Measurements from ENCODE around the gene CFL1. TPM values are rescaled to one million over a fixed set of nuclear protein-coding genes. Genes with fewer than 3 reads are reported as not detected.
A peak's percentile ranks its signal among the peaks of the same experiment; 100 is the strongest.
"Not testable (repeated sequence)": the region's sequence is repeated elsewhere in the genome, so short reads cannot be mapped to it uniquely, and the experiment has no call there.

The CFL1 gene
- total RNA-seq, 3 donors from 2014 or later: 944 to 1,135 (median 977) TPM

GRCh38 chr11:65851811-65852507 lies 6.0 kb downstream of the CFL1 start:
- DNase-seq (no peak), ATAC-seq (no peak)
- peaks cover 32% of the 10 kb centered on the region for H3K4me1 Mint-ChIP-seq (ENCODE audit: low read depth)
- H3K36me3 Mint-ChIP-seq (ENCODE audit: insufficient read depth): peaks cover 40% of the 10 kb centered on the region
- no peak overlapping the region for H3K4me3 Mint-ChIP-seq
- H3K9me3 Mint-ChIP-seq: no peaks in the 10 kb centered on the region
- H3K27me3 Mint-ChIP-seq (ENCODE audit: low read depth): no peaks in the 10 kb centered on the region

GRCh38 chr11:65851083-65851579 lies 6.8 kb downstream of the CFL1 start:
- Mint-ChIP-seq H3K4me1 (ENCODE audit: low read depth) (peaks cover 24% of the 10 kb centered on the region), H3K9me3 (no peaks in the 10 kb centered on the region), H3K27me3 (ENCODE audit: low read depth) (no peaks in the 10 kb centered on the region), H3K36me3 (ENCODE audit: insufficient read depth) (peaks cover 33% of the 10 kb centered on the region), H3K4me3 (no peak overlapping the region)
- ATAC-seq (peak; percentile 10 to 25), DNase-seq (no peak)

GRCh38 chr11:65850217-65851082 lies 7.5 kb downstream of the CFL1 start:
- peaks cover 18% of the 10 kb centered on the region for H3K4me1 Mint-ChIP-seq (ENCODE audit: low read depth)
- no peak overlapping the region for H3K4me3 Mint-ChIP-seq
- ATAC-seq: no peak
- H3K27me3 Mint-ChIP-seq (ENCODE audit: low read depth): no peaks in the 10 kb centered on the region
- no peaks in the 10 kb centered on the region for H3K9me3 Mint-ChIP-seq
- H3K36me3 Mint-ChIP-seq (ENCODE audit: insufficient read depth): peaks cover 26% of the 10 kb centered on the region
- DNase-seq: no peak

- no peaks in the 10 kb centered on the region for H3K27me3 Mint-ChIP-seq (ENCODE audit: low read depth)
- H3K4me3 Mint-ChIP-seq: no peak overlapping the region
- ATAC-seq (no peak), DNase-seq (no peak)
- H3K36me3 Mint-ChIP-seq (ENCODE audit: insufficient read depth): peaks cover 22% of the 10 kb centered on the region
- peaks cover 14% of the 10 kb centered on the region for H3K4me1 Mint-ChIP-seq (ENCODE audit: low read depth)
- no peaks in the 10 kb centered on the region for H3K9me3 Mint-ChIP-seq
Measured at GRCh38 chr11:65849771-65850216, 8.2 kb downstream of the CFL1 start.

GRCh38 chr11:65849366-65849765 lies 8.6 kb downstream of the CFL1 start:
- Mint-ChIP-seq H3K36me3 (ENCODE audit: insufficient read depth) (peaks cover 18% of the 10 kb centered on the region), H3K9me3 (no peaks in the 10 kb centered on the region), H3K27me3 (ENCODE audit: low read depth) (no peaks in the 10 kb centered on the region), H3K4me3 (no peak overlapping the region), H3K4me1 (ENCODE audit: low read depth) (peaks cover 9% of the 10 kb centered on the region)
- ATAC-seq: no peak
- no peak for DNase-seq

- not testable (repeated sequence) for H3K4me3 Mint-ChIP-seq; ATAC-seq; H3K9me3 Mint-ChIP-seq; H3K27me3 Mint-ChIP-seq (ENCODE audit: low read depth); DNase-seq; H3K4me1 Mint-ChIP-seq (ENCODE audit: low read depth)
- H3K36me3 Mint-ChIP-seq (ENCODE audit: insufficient read depth): peaks cover 13% of the 10 kb centered on the region
Measured at GRCh38 chr11:65848693-65849092, 9.3 kb downstream of the CFL1 start.

- no peak for ATAC-seq
- Mint-ChIP-seq H3K4me3 (no peak overlapping the region), H3K36me3 (ENCODE audit: insufficient read depth) (peaks cover 10% of the 10 kb centered on the region), H3K27me3 (ENCODE audit: low read depth) (no peaks in the 10 kb centered on the region), H3K9me3 (no peaks in the 10 kb centered on the region), H3K4me1 (ENCODE audit: low read depth) (no peaks in the 10 kb centered on the region)
- no peak for DNase-seq
Measured at GRCh38 chr11:65847746-65848145, 10.2 kb downstream of the CFL1 start.

- no peaks in the 10 kb centered on the region for H3K36me3 Mint-ChIP-seq (ENCODE audit: insufficient read depth)
- no peak overlapping the region for H3K4me3 Mint-ChIP-seq
- H3K9me3 Mint-ChIP-seq: no peaks in the 10 kb centered on the region
- no peak for ATAC-seq
- no peaks in the 10 kb centered on the region for H3K4me1 Mint-ChIP-seq (ENCODE audit: low read depth)
- H3K27me3 Mint-ChIP-seq (ENCODE audit: low read depth): no peaks in the 10 kb centered on the region
- no peak for DNase-seq
Measured at GRCh38 chr11:65844231-65844872, 13.6 kb downstream of the CFL1 start.

GRCh38 chr11:65843811-65844210 lies 14.2 kb downstream of the CFL1 start:
- Mint-ChIP-seq H3K9me3 (no peaks in the 10 kb centered on the region), H3K4me3 (no peak overlapping the region), H3K27me3 (ENCODE audit: low read depth) (no peaks in the 10 kb centered on the region), H3K4me1 (ENCODE audit: low read depth) (no peaks in the 10 kb centered on the region), H3K36me3 (ENCODE audit: insufficient read depth) (no peaks in the 10 kb centered on the region)
- ATAC-seq (no peak), DNase-seq (no peak)

- Mint-ChIP-seq H3K9me3 (no peaks in the 10 kb centered on the region), H3K27me3 (ENCODE audit: low read depth) (no peaks in the 10 kb centered on the region), H3K4me3 (no peak overlapping the region), H3K4me1 (ENCODE audit: low read depth) (no peaks in the 10 kb centered on the region), H3K36me3 (ENCODE audit: insufficient read depth) (no peaks in the 10 kb centered on the region)
- ATAC-seq: no peak
- DNase-seq: no peak
Measured at GRCh38 chr11:65842144-65842543, 15.8 kb downstream of the CFL1 start.

- ATAC-seq (no peak), DNase-seq (no peak)
- H3K4me3 Mint-ChIP-seq: no peak overlapping the region
- H3K4me1 Mint-ChIP-seq (ENCODE audit: low read depth): peaks cover 18% of the 10 kb centered on the region
- H3K27me3 Mint-ChIP-seq (ENCODE audit: low read depth): no peaks in the 10 kb centered on the region
- H3K9me3 Mint-ChIP-seq: no peaks in the 10 kb centered on the region
- no peaks in the 10 kb centered on the region for H3K36me3 Mint-ChIP-seq (ENCODE audit: insufficient read depth)
Measured at GRCh38 chr11:65834202-65834601, 23.8 kb downstream of the CFL1 start.

- H3K36me3 Mint-ChIP-seq (ENCODE audit: insufficient read depth): no peaks in the 10 kb centered on the region
- no peaks in the 10 kb centered on the region for H3K9me3 Mint-ChIP-seq
- peaks cover 18% of the 10 kb centered on the region for H3K4me1 Mint-ChIP-seq (ENCODE audit: low read depth)
- H3K27me3 Mint-ChIP-seq (ENCODE audit: low read depth): no peaks in the 10 kb centered on the region
- DNase-seq (peak; percentile 95), ATAC-seq (peak; percentile 99 to 100)
- no peak within 1 kb of the TSS for H3K4me3 Mint-ChIP-seq
Measured at GRCh38 chr11:65833297-65834030, 24.5 kb downstream of the CFL1 start, which contains the start of gene SNX32. TSS of gene SNX32 (plus strand) at chr11:65833963. CDS start at chr11:65834066, 103 bp downstream.

- ATAC-seq; H3K9me3 Mint-ChIP-seq; H3K27me3 Mint-ChIP-seq (ENCODE audit: low read depth); H3K36me3 Mint-ChIP-seq (ENCODE audit: insufficient read depth); DNase-seq: not testable (repeated sequence)
- peaks cover 18% of the 10 kb centered on the region for H3K4me1 Mint-ChIP-seq (ENCODE audit: low read depth)
- peak overlapping the region; percentile 37 for H3K4me3 Mint-ChIP-seq
Measured at GRCh38 chr11:65832231-65832630, 25.7 kb downstream of the CFL1 start.

- ATAC-seq (no peak), DNase-seq (no peak)
- no peaks in the 10 kb centered on the region for H3K36me3 Mint-ChIP-seq (ENCODE audit: insufficient read depth)
- H3K27me3 Mint-ChIP-seq (ENCODE audit: low read depth): no peaks in the 10 kb centered on the region
- peaks cover 18% of the 10 kb centered on the region for H3K4me1 Mint-ChIP-seq (ENCODE audit: low read depth)
- no peak overlapping the region for H3K4me3 Mint-ChIP-seq
- H3K9me3 Mint-ChIP-seq: no peaks in the 10 kb centered on the region
Measured at GRCh38 chr11:65829459-65829858, 28.5 kb downstream of the CFL1 start.
